ENCODE results near the gene S100G.

The S100G gene

GRCh38 chrX:16646366-16647138 lies 3.4 kb upstream of the S100G start:
- DNase-seq (ENCODE audit: extremely low read depth, low read depth), result no peak
- H3K4me3 ChIP-seq (replicated peaks; ENCODE audit: low read depth, low read length), result no peak overlapping the region
- no peak for TF ChIP-seq CTCF (IDR thresholded peaks at IDR 0.05; ENCODE audit: low read depth, low read length, missing control alignments)

GRCh38 chrX:16651391-16652024 lies 1.6 kb downstream of the S100G start:
- DNase-seq (ENCODE audit: extremely low read depth, low read depth), result no peak
- no peak for TF ChIP-seq CTCF (IDR thresholded peaks at IDR 0.05; ENCODE audit: low read depth, low read length, missing control alignments)
- no peak overlapping the region for H3K4me3 ChIP-seq (replicated peaks; ENCODE audit: low read depth, low read length)

- no peak for DNase-seq (ENCODE audit: extremely low read depth, low read depth)
- TF ChIP-seq CTCF (IDR thresholded peaks at IDR 0.05; ENCODE audit: low read depth, low read length, missing control alignments), result no peak
- H3K4me3 ChIP-seq (replicated peaks; ENCODE audit: low read depth, low read length), result no peak overlapping the region
Measured at GRCh38 chrX:16653424-16653823, 3.5 kb downstream of the S100G start.

- no peak for DNase-seq (ENCODE audit: extremely low read depth, low read depth)
- H3K4me3 ChIP-seq (replicated peaks; ENCODE audit: low read depth, low read length), result no peak overlapping the region
- no peak for TF ChIP-seq CTCF (IDR thresholded peaks at IDR 0.05; ENCODE audit: low read depth, low read length, missing control alignments)
Measured at GRCh38 chrX:16654093-16654492, 4.1 kb downstream of the S100G start.

- H3K4me3 ChIP-seq (replicated peaks; ENCODE audit: low read depth, low read length), result no peak overlapping the region
- no peak for TF ChIP-seq CTCF (IDR thresholded peaks at IDR 0.05; ENCODE audit: low read depth, low read length, missing control alignments)
- DNase-seq (ENCODE audit: extremely low read depth, low read depth), result no peak
Measured at GRCh38 chrX:16658284-16658683, 8.3 kb downstream of the S100G start.

GRCh38 chrX:16659321-16659720 lies 9.4 kb downstream of the S100G start:
- DNase-seq (ENCODE audit: extremely low read depth, low read depth), result no peak
- H3K4me3 ChIP-seq (replicated peaks; ENCODE audit: low read depth, low read length), result no peak overlapping the region
- TF ChIP-seq CTCF (IDR thresholded peaks at IDR 0.05; ENCODE audit: low read depth, low read length, missing control alignments), result no peak

Data from HFF-Myc (cell line).